Measurements from ENCODE around the gene TLR3. TPM values are rescaled to one million over a fixed set of nuclear protein-coding genes. Genes with fewer than 3 reads are reported as not detected.
A peak's percentile ranks its signal among the peaks of the same experiment; 100 is the strongest.

TLR3 gene
- total RNA-seq (ENCODE audit: low replicate concordance), result 3.3 and 11.6 TPM in 2 replicates

GRCh38 chr4:186068581-186069348, at the start of gene TLR3:
TLR3 (plus strand) TSS chr4:186069156; CDS start chr4:186076620, 7,464 bp downstream.
- no peak for TF ChIP-seq CTCF (IDR thresholded peaks at IDR 0.05; ENCODE audit: insufficient read depth, low read length)

GRCh38 chr4:186019269-186019668, 49.7 kb upstream of the TLR3 start:
- TF ChIP-seq CTCF (IDR thresholded peaks at IDR 0.05; ENCODE audit: insufficient read depth, low read length), result no peak
- DNase-seq (ENCODE audit: low read depth), result no peak
- no peak overlapping the region for H3K4me3 ChIP-seq (ENCODE audit: low read depth, low read length)

More at GRCh38 chr4:186068581-186069348, at the start of gene TLR3:
- DNase-seq (ENCODE audit: low read depth), result peak; percentile 45
- H3K4me3 ChIP-seq (ENCODE audit: low read depth, low read length), result peak within 1 kb of the TSS; percentile 64

- DNase-seq (ENCODE audit: low read depth), result no peak
- no peak for TF ChIP-seq CTCF (IDR thresholded peaks at IDR 0.05; ENCODE audit: insufficient read depth, low read length)
- no peak overlapping the region for H3K4me3 ChIP-seq (ENCODE audit: low read depth, low read length)
Observed at GRCh38 chr4:186020106-186020792, 48.7 kb upstream of the TLR3 start.

- no peak for DNase-seq (ENCODE audit: low read depth)
- H3K4me3 ChIP-seq (ENCODE audit: low read depth, low read length), result no peak overlapping the region
- no peak for TF ChIP-seq CTCF (IDR thresholded peaks at IDR 0.05; ENCODE audit: insufficient read depth, low read length)
Observed at GRCh38 chr4:186020793-186021407, 48.1 kb upstream of the TLR3 start.

GRCh38 chr4:186021461-186022167, 47.3 kb upstream of the TLR3 start:
- peak overlapping the region; percentile 23 for H3K4me3 ChIP-seq (ENCODE audit: low read depth, low read length)
- peak; percentile 91 for TF ChIP-seq CTCF (IDR thresholded peaks at IDR 0.05; ENCODE audit: insufficient read depth, low read length)
- DNase-seq (ENCODE audit: low read depth), result peak; percentile 59

GRCh38 chr4:186023975-186024374, 45.0 kb upstream of the TLR3 start:
- no peak for TF ChIP-seq CTCF (IDR thresholded peaks at IDR 0.05; ENCODE audit: insufficient read depth, low read length)

More at GRCh38 chr4:186023975-186024374, 45.0 kb upstream of the TLR3 start:
- no peak for DNase-seq (ENCODE audit: low read depth)
- H3K4me3 ChIP-seq (ENCODE audit: low read depth, low read length), result no peak overlapping the region

Data from fibroblast of the aortic adventitia (primary cell).